ENCODE results near the gene IGFN1. TPM values are rescaled to one million over a fixed set of nuclear protein-coding genes. Genes with fewer than 3 reads are reported as not detected.

The IGFN1 gene
- total and polyA plus RNA-seq, 2 of the 4 experiments (the other 2 are of a cell fraction): 0.05 TPM; not detected in 1

- H3K27ac ChIP-seq (ENCODE audit: insufficient read depth, low read length): no peak overlapping the region
- H4K5ac ChIP-seq (ENCODE audit: low read depth, low read length): no peak overlapping the region
- dilution Hi-C loops (cut with HindIII; ENCODE audit: low sequenced_read_pairs, unreplicated experiment): no loop called here
- CTCF ChIA-PET: interaction anchor here (0.8 kb wide), 1 partner anchor 44 kb away, joined by 3 read pairs; no protein-coding TSS in a partner anchor
- H3K36me3 ChIP-seq (ENCODE audit: control insufficient read depth, insufficient read depth, low read length): peaks cover 80% of the 10 kb centered on the region
- H4K91ac ChIP-seq (ENCODE audit: insufficient read depth, low read depth, low read length): no peak overlapping the region
- H4K8ac ChIP-seq (ENCODE audit: low read depth in 2 of 2, low read length in 2 of 2): no peak overlapping the region
- intact Hi-C loops (cut with micrococcal nuclease): no loop called here
- H3K4me2 ChIP-seq (ENCODE audit: low read depth, low read length): no peak overlapping the region
- no TSS peak for BruUV-seq (replicated peaks)
- no peak overlapping the region for H3K4me3 ChIP-seq (ENCODE audit: insufficient read depth, low read depth, low read length)
- H2BK120ac ChIP-seq (ENCODE audit: low read depth, low read length): no peak overlapping the region
- no peak overlapping the region for H2AFZ ChIP-seq (replicated peaks; ENCODE audit: low read length, poor library complexity)
- no peak overlapping the region for H2BK20ac ChIP-seq (ENCODE audit: low read depth, low read length)
- no peak for ATAC-seq (ENCODE audit: low read depth)
- 0 out of 2 replicates have a peak, but pooled peaks cover 5% of the 10 kb centered on the region for H3K9me1 ChIP-seq (ENCODE audit: insufficient read depth, low read length)
- POLR2A ChIA-PET (ENCODE audit: unreplicated experiment): no interaction called here
- no peak overlapping the region for H2BK5ac ChIP-seq (ENCODE audit: low read depth, low read length, poor library complexity, severe bottlenecking)
- in situ Hi-C loops (cut with MboI; ENCODE audit: low sequenced_read_pairs): no loop called here
- H2BK15ac ChIP-seq (ENCODE audit: low read depth, low read length): no peak overlapping the region
- no peak overlapping the region for H3K23ac ChIP-seq (ENCODE audit: low read depth, low read length)
- WGBS, 2 experiments (ENCODE audit: extremely low coverage in 2 of 2, insufficient read length in 1 of 2): 87% methylated on average over 7 of the region's 18 CpGs; no CpG with 5 or more reads in 1 of the 2 experiments
- no peak overlapping the region for H2AK5ac ChIP-seq (ENCODE audit: low read depth, low read length)
- no peaks in the 10 kb centered on the region; the same call in 1 of the 2 replicates for H3K4me1 ChIP-seq (ENCODE audit: control insufficient read depth, insufficient read depth, low read length)
- no peak for DNase-seq
- no peak overlapping the region for H3K4ac ChIP-seq (ENCODE audit: low read depth, low read length)
- no peak overlapping the region for H2AK9ac ChIP-seq (replicated peaks; ENCODE audit: low read depth, low read length, poor library complexity)
- no peak overlapping the region for H3K18ac ChIP-seq (ENCODE audit: low read depth, low read length)
- H3K14ac ChIP-seq (replicated peaks; ENCODE audit: low read depth, low read length): no peak overlapping the region
- no peaks in the 10 kb centered on the region for H3K9me3 ChIP-seq (ENCODE audit: control insufficient read depth, insufficient read depth, low read length)
- peaks cover 10% of the 10 kb centered on the region; the same call in 1 of the 2 replicates for H4K20me1 ChIP-seq (ENCODE audit: insufficient read depth, low read length)
- peaks cover 0 to 11% of the 10 kb centered on the region in 2 experiments; a peak in 2 of 4 replicates for H3K79me1 ChIP-seq (ENCODE audit: low read depth in 1 of 2, low read length in 2 of 2)
- no peak overlapping the region for H3K9ac ChIP-seq (ENCODE audit: low read depth, low read length)
- H3K27me3 ChIP-seq (ENCODE audit: control insufficient read depth, insufficient read depth, low read length): no peaks in the 10 kb centered on the region
- no peak overlapping the region for H3K56ac ChIP-seq (ENCODE audit: extremely low read depth, insufficient read depth, low read length)
- TF ChIP-seq RAD21 (IDR thresholded peaks at IDR 0.05; ENCODE audit: low read length) (no peak), RCOR1 (IDR thresholded peaks at IDR 0.05; ENCODE audit: insufficient replicate concordance, low read length) (no peak), USF2 (IDR thresholded peaks at IDR 0.05; ENCODE audit: low read depth, low read length) (no peak), SMC3 (IDR thresholded peaks at IDR 0.05; ENCODE audit: low read depth, low read length) (no peak), MXI1 (IDR thresholded peaks at IDR 0.05; ENCODE audit: borderline replicate concordance, low read depth, low read length) (no peak), MAZ (IDR thresholded peaks at IDR 0.05; ENCODE audit: borderline replicate concordance, low read depth, low read length) (no peak), POLR2A (IDR thresholded peaks at IDR 0.05; ENCODE audit: low read depth, low read length) (no peak), MAFK (IDR thresholded peaks at IDR 0.05; ENCODE audit: low read depth, low read length) (no peak), RFX5 (IDR thresholded peaks at IDR 0.05; ENCODE audit: low read depth, low read length) (no peak), CHD1 (IDR thresholded peaks at IDR 0.05; ENCODE audit: low read depth, low read length) (no peak), FOS (IDR thresholded peaks at IDR 0.05; ENCODE audit: low read depth, low read length) (no peak), NFE2L2 (IDR thresholded peaks at IDR 0.05; ENCODE audit: low read depth, low read length) (no peak), ELK1 (IDR thresholded peaks at IDR 0.05; ENCODE audit: borderline replicate concordance, low read depth, low read length) (no peak), CTCF (conservative IDR thresholded peaks at IDR 0.05; ENCODE audit: low read depth, low read length) (no peak)
Observed at GRCh38 chr1:201143726-201144635, 46.6 kb upstream of the IGFN1 start.
